H1 (cell line): ENCODE measurements around the gene CAMTA1. TPM values are rescaled to one million over a fixed set of nuclear protein-coding genes. Genes with fewer than 3 reads are reported as not detected.
A peak's percentile ranks its signal among the peaks of the same experiment; 100 is the strongest.

ENCODE experiments used
- CTCF ChIA-PET: fragments of 300-600 bp; sonication (Branson Sonifier 250); formaldehyde crosslinking; loops from one replicate; lab custom pipeline; 2021; ENCODE audit not compliant: partially characterized antibody; lab: Charles Lee
- POLR2A ChIA-PET: fragments of 300-600 bp; sonication (Branson Sonifier 250); formaldehyde crosslinking; loops from one replicate; lab custom pipeline; 2021; ENCODE audit warnings: inconsistent platforms; ENCODE audit not compliant: partially characterized antibody; lab: Charles Lee
- DNase-seq, 2 experiments: peaks; one replicate each; pipeline versions ENCODE4 v3.0.0 to v3.0.0-alpha.2; 2010 to 2022; ENCODE audit warnings: low spot score in 2 of 2, low read depth in 1 of 2, mixed read lengths in 1 of 2
- FAIRE-seq: peaks from 2 replicates; lab custom pipeline; 2011; peaks lifted over from hg19 to GRCh38; lab: Jason Lieb, UNC
- H2AFZ ChIP-seq: 2 replicates; pipeline ENCODE4 v1.8.1; 2012; ENCODE audit warnings: low read length, inconsistent platforms
- H2AK5ac ChIP-seq: 2 replicates; pipeline ENCODE4 v1.6.1; 2013; ENCODE audit warnings: low read depth, low read length
- H2BK120ac ChIP-seq: replicated peaks from 2 replicates; pipeline ENCODE3; 2013; ENCODE audit warnings: low read depth, low read length, inconsistent platforms
- H2BK12ac ChIP-seq: 2 replicates; pipeline ENCODE4 v1.6.1; 2013; ENCODE audit warnings: low read depth, low read length
- H2BK15ac ChIP-seq: 2 replicates; pipeline ENCODE4 v1.6.1; 2013; ENCODE audit warnings: low read length
- H2BK20ac ChIP-seq: 2 replicates; pipeline ENCODE4 v1.6.1; 2013; ENCODE audit warnings: low read length
- H2BK5ac ChIP-seq: 2 replicates; pipeline ENCODE4 v1.6.1; 2013; ENCODE audit warnings: low read depth, low read length
- H3K14ac ChIP-seq: 2 replicates; pipeline ENCODE4 v1.6.1; 2013; ENCODE audit warnings: inconsistent platforms; ENCODE audit not compliant: insufficient read length
- H3K18ac ChIP-seq: 2 replicates; pipeline ENCODE4 v1.6.1; 2013; ENCODE audit warnings: low read length; ENCODE audit errors: extremely low read depth
- H3K23ac ChIP-seq: 2 replicates; pipeline ENCODE4 v1.6.1; 2013; ENCODE audit warnings: inconsistent platforms; ENCODE audit not compliant: insufficient read length
- H3K23me2 ChIP-seq: 2 replicates; pipeline ENCODE4 v1.6.1; 2013; ENCODE audit warnings: low read depth, low read length
- H3K27ac ChIP-seq: 2 replicates; pipeline ENCODE4 v1.6.1; 2011; ENCODE audit warnings: low read depth, low read length, inconsistent platforms
- H3K27me3 ChIP-seq, 4 experiments: replicated peaks in 1 of 4; 1 replicate in 1 of 4; 2 replicates in 3 of 4; pipeline versions ENCODE4 v1.6.1 to v1.8.1; 2011 to 2013; ENCODE audit warnings: low read length in 3 of 4, mild to moderate bottlenecking in 3 of 4, inconsistent platforms in 2 of 4, mixed read lengths in 2 of 4, moderate library complexity in 1 of 4; ENCODE audit not compliant: control insufficient read depth in 3 of 4, insufficient read depth in 3 of 4; ENCODE audit errors: extremely low read depth in 1 of 4
- H3K36me3 ChIP-seq, 4 experiments: 2 replicates each; pipeline versions ENCODE4 v1.6.1 to v1.8.1; 2011 to 2013; ENCODE audit warnings: mild to moderate bottlenecking in 4 of 4, low read length in 3 of 4, moderate library complexity in 2 of 4, control low read depth in 1 of 4, inconsistent platforms in 1 of 4; ENCODE audit not compliant: insufficient read depth in 4 of 4, control insufficient read depth in 2 of 4
- H3K4ac ChIP-seq: replicated peaks from 2 replicates; pipeline ENCODE3; 2013; ENCODE audit warnings: low read length, low read depth, mixed read lengths, inconsistent platforms; ENCODE audit not compliant: insufficient read length
- H3K4me1 ChIP-seq, 4 experiments: replicated peaks in 1 of 4; 1 replicate in 1 of 4; 2 replicates in 3 of 4; pipeline versions ENCODE4 v1.6.1 to v1.8.1; 2011 to 2013; ENCODE audit warnings: low read length in 3 of 4, inconsistent platforms in 2 of 4, mixed read lengths in 1 of 4; ENCODE audit not compliant: insufficient read depth in 4 of 4, control insufficient read depth in 3 of 4
- H3K4me2 ChIP-seq, 2 experiments: 2 replicates each; pipeline versions ENCODE4 v1.6.1 to v1.8.1; 2011 to 2013; ENCODE audit warnings: low read depth in 2 of 2, low read length in 2 of 2, control low read depth in 1 of 2, inconsistent platforms in 1 of 2, mild to moderate bottlenecking in 1 of 2; ENCODE audit not compliant: insufficient read depth in 1 of 2
- H3K4me3 ChIP-seq, 4 experiments: fragments of 200-600, 300-600 bp in 1 of 4; sonication (generic), shearing (Covaris generic), sonication (Bioruptor Twin) in 1 of 4; 2 replicates each; pipeline versions ENCODE4 v1.5.1 to v1.8.1; 2011 to 2016; ENCODE audit warnings: low read length in 4 of 4, low read depth in 3 of 4, control low read depth in 2 of 4, inconsistent platforms in 2 of 4, mild to moderate bottlenecking in 2 of 4, mixed read lengths in 1 of 4, moderate library complexity in 1 of 4; ENCODE audit not compliant: insufficient read depth in 2 of 4; ENCODE audit errors: extremely low read depth in 1 of 4
- H3K56ac ChIP-seq: replicated peaks from 2 replicates; pipeline ENCODE3; 2013; ENCODE audit warnings: low read depth, mild to moderate bottlenecking, mixed read lengths, low read length, inconsistent platforms; ENCODE audit not compliant: insufficient read length
- H3K79me1 ChIP-seq: 2 replicates; pipeline ENCODE4 v1.6.1; 2013; ENCODE audit warnings: low read depth, low read length, control low read depth
- H3K79me2 ChIP-seq, 2 experiments: 2 replicates each; pipeline versions ENCODE4 v1.6.1 to v1.8.1; 2012 to 2013; ENCODE audit warnings: low read length in 2 of 2, mild to moderate bottlenecking in 2 of 2, inconsistent platforms in 1 of 2; ENCODE audit not compliant: insufficient read depth in 2 of 2, control insufficient read depth in 1 of 2
- H3K9ac ChIP-seq, 4 experiments: replicated peaks in 1 of 4; 1 replicate in 1 of 4; 2 replicates in 3 of 4; pipeline versions ENCODE4 v1.6.1 to v1.8.1; 2011 to 2013; ENCODE audit warnings: low read depth in 3 of 4, low read length in 3 of 4, control low read depth in 2 of 4, mild to moderate bottlenecking in 2 of 4, moderate library complexity in 2 of 4, inconsistent platforms in 1 of 4; ENCODE audit errors: extremely low read depth in 1 of 4
- H3K9me3 ChIP-seq, 2 experiments: 2 replicates each; pipeline versions ENCODE4 v1.6.1 to v1.8.1; 2012 to 2013; ENCODE audit warnings: mild to moderate bottlenecking in 2 of 2, moderate library complexity in 2 of 2, control low read depth in 1 of 2, inconsistent platforms in 1 of 2, low read depth in 1 of 2, low read length in 1 of 2, mixed read lengths in 1 of 2; ENCODE audit not compliant: insufficient read depth in 2 of 2
- H4K20me1 ChIP-seq, 2 experiments: replicated peaks in 1 of 2; 2 replicates each; pipeline versions ENCODE3 to v1.8.1; 2011 to 2013; ENCODE audit warnings: inconsistent platforms in 2 of 2, low read length in 2 of 2, mild to moderate bottlenecking in 1 of 2; ENCODE audit not compliant: insufficient read depth in 2 of 2, control insufficient read depth in 1 of 2
- H4K5ac ChIP-seq: 2 replicates; pipeline ENCODE4 v1.6.1; 2013; ENCODE audit warnings: low read length, low read depth, mixed read lengths, inconsistent platforms; ENCODE audit not compliant: insufficient read length
- H4K8ac ChIP-seq: 2 replicates; pipeline ENCODE4 v1.8.0; 2013; ENCODE audit warnings: mild to moderate bottlenecking, moderate library complexity, low read length, inconsistent platforms; ENCODE audit not compliant: insufficient read depth; ENCODE audit errors: extremely low read depth
- H4K91ac ChIP-seq: replicated peaks from 2 replicates; pipeline ENCODE3; 2013; ENCODE audit warnings: low read length, mixed read lengths, inconsistent platforms; ENCODE audit not compliant: insufficient read length
- CBX8 ChIP-seq: fragments of 300-800, 300-1000 bp; sonication (generic); IDR thresholded peaks from 2 replicates; pipeline ENCODE4 v1.7.1; 2016; ENCODE audit warnings: low read depth, low read length, borderline replicate concordance
- CHD2 ChIP-seq: IDR thresholded peaks from 2 replicates; pipeline ENCODE4 v1.6.1; 2012; ENCODE audit warnings: low read length, improper control_type of control experiment
- HDAC6 ChIP-seq: IDR thresholded peaks from one replicate; pipeline ENCODE4 v1.7.1; 2012; ENCODE audit warnings: low read depth, mild to moderate bottlenecking, inconsistent platforms, low read length, moderate library complexity
- KDM4A ChIP-seq: IDR thresholded peaks from one replicate; pipeline ENCODE4 v1.7.1; 2012; ENCODE audit warnings: low read depth, mild to moderate bottlenecking, moderate library complexity, low read length, inconsistent platforms; ENCODE audit not compliant: severe bottlenecking
- NRF1 ChIP-seq: IDR thresholded peaks from 2 replicates; pipeline ENCODE4 v1.6.1; 2011; ENCODE audit warnings: mild to moderate bottlenecking, low read depth, low read length, improper control_type of control experiment
- WGBS, 2 experiments: shearing (Covaris generic) in 1 of 2; methylation state at CpG; one replicate each; pipeline versions ENCODE4 v1.1.6 to v1.1.7; 2013 to 2015; ENCODE audit warnings: low lambda C conversion rate in 2 of 2, mixed read lengths in 2 of 2, inconsistent platforms in 1 of 2, low coverage in 1 of 2, missing lambda C conversion rate in 1 of 2; ENCODE audit not compliant: insufficient replicate concordance in 2 of 2, insufficient coverage in 1 of 2, insufficient read length in 1 of 2; ENCODE audit errors: extremely low coverage in 1 of 2, missing lambda C conversion rate in 1 of 2; 5-methylcytosine and 5-hydroxymethylcytosine counted together
- polyA plus RNA-seq, 7 experiments: library from polyadenylated mRNA; depleted of rRNA in 3 of 7; stranded (reverse) in 5 of 7; unstranded in 2 of 7; fragments of >200 nt in 5 of 7; fragments of 200-250 nt in 2 of 7; gene quantifications; 1 replicate in 5 of 7; 2 replicates in 1 of 7; 4 replicates in 1 of 7; pipeline versions ENCODE4 v1.2.1 to v1.2.3, GENCODE V29; 2011 to 2013; ENCODE audit warnings: missing spikeins in 2 of 7, mixed read lengths in 2 of 7
- total RNA-seq: library from RNA; stranded (reverse); fragmentation: NEBNext Ultra II Directional; extraction: Animal tissue kit (Norgen Biotek cat#: 25700); gene quantifications from 2 replicates; pipeline ENCODE4 v1.2.1, GENCODE V29; 2021

CAMTA1 gene
- total and polyA plus RNA-seq, 2 of the 8 experiments (the other 6 are each of a cell fraction or from before 2014, with no cell fraction given), result 65.0 to 119 TPM

DNA sequence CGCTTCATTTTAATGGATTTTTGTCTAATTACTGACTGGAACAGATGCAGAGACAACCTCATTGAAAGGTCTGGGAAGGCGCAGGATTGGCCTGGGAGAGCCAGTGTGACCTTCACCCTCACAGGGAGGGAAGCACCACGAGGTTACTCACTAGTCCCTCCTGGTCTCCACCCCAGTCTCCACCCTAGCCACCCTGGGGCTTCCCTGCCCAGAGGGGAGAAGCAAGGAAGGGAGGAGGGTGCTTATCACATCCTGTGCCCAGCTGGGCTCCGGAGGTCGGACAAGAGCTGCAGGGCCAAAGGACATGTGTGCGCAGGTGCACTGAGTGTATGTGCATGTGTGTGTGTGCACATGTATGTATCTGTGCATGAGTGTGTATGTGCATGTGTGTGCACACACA lies 765.7 kb downstream of the CAMTA1 start:
- no peaks in the 10 kb centered on the region for H3K79me2 ChIP-seq
- peak overlapping the region; percentile 91 for H4K91ac ChIP-seq
- no peak overlapping the region for H3K4me3 ChIP-seq
- H3K56ac ChIP-seq, result no peak overlapping the region
- H3K18ac ChIP-seq, result no peak overlapping the region
- H3K9me3 ChIP-seq, result peaks cover 0 to 3% of the 10 kb centered on the region in 2 experiments; a peak in 1 of 4 replicates
- peak overlapping the region; percentile 69 for H3K14ac ChIP-seq
- peaks cover 0 to 14% (median 6%) of the 10 kb centered on the region in 4 experiments; a peak in 6 of 7 replicates for H3K4me1 ChIP-seq
- H2BK12ac ChIP-seq, result peak overlapping the region; percentile 99; the same call in 1 of the 2 replicates
- H4K20me1 ChIP-seq, result no peaks in the 10 kb centered on the region
- H2BK15ac ChIP-seq, result peak overlapping the region; percentile 96
- H2AFZ ChIP-seq, result no peak overlapping the region
- H4K5ac ChIP-seq, result no peak overlapping the region
- CTCF ChIA-PET, result interaction anchor here (1.0 to 4.5 kb wide), 8 partner anchors 10 to 481 kb away, joined by 3 to 11 read pairs (median 4); no protein-coding TSS in a partner anchor
- H3K36me3 ChIP-seq, result no peaks in the 10 kb centered on the region
- POLR2A ChIA-PET, result interaction anchor here (1.4 kb wide), 1 partner anchor 11 kb away, joined by 3 read pairs; no protein-coding TSS in a partner anchor
- no peak overlapping the region; a peak in 1 of 4 replicates for H3K4me2 ChIP-seq
- no peak for DNase-seq
- H2BK20ac ChIP-seq, result 0 out of 2 replicates have a peak overlapping the region, but pooled peaks have one; percentile 83
- H3K23me2 ChIP-seq, result no peaks in the 10 kb centered on the region
- no peak for FAIRE-seq
- no peak overlapping the region for H3K23ac ChIP-seq
- H4K8ac ChIP-seq, result peak overlapping the region; percentile 0; the same call in 1 of the 2 replicates
- H3K27ac ChIP-seq, result no peak overlapping the region
- H2BK120ac ChIP-seq, result no peak overlapping the region
- WGBS, 2 experiments, result 90% methylated on average over 6 of the region's 6 CpGs; no CpG with 5 or more reads in 1 of the 2 experiments
- H2AK5ac ChIP-seq, result 0 out of 2 replicates have a peak overlapping the region, but pooled peaks have one; percentile 29
- H3K27me3 ChIP-seq, result no peaks in the 10 kb centered on the region
- peak overlapping the region; percentile 93 for H2BK5ac ChIP-seq
- no peaks in the 10 kb centered on the region for H3K79me1 ChIP-seq
- TF ChIP-seq HDAC6 (no peak), CBX8 (no peak), KDM4A (no peak), NRF1 (no peak), CHD2 (no peak)
- TF ChIP-seq, all 59 proteins: peak for 0
- H3K4ac ChIP-seq, result peak overlapping the region; percentile 91
- H3K9ac ChIP-seq, result no peak overlapping the region
